ENCODE data around the gene MEPCE. TPM values are rescaled to one million over a fixed set of nuclear protein-coding genes. Genes with fewer than 3 reads are reported as not detected.
A peak's percentile ranks its signal among the peaks of the same experiment; 100 is the strongest.
"Not testable (repeated sequence)": the region's sequence is repeated elsewhere in the genome, so short reads cannot be mapped to it uniquely, and the experiment has no call there.

Gene MEPCE
- total and polyA plus RNA-seq, 2 experiments from 2014 or later: 15.8 to 23.1 TPM

- H3K9me2 ChIP-seq (replicated peaks; ENCODE audit: insufficient read depth): no peaks in the 10 kb centered on the region
- peaks cover 15% of the 10 kb centered on the region for H3K4me1 ChIP-seq (ENCODE audit: insufficient read depth)
- no peaks in the 10 kb centered on the region for H3K36me3 ChIP-seq (replicated peaks; ENCODE audit: insufficient read depth, low read depth)
- TF ChIP-seq EZH2phosphoT487 (IDR thresholded peaks at IDR 0.05; ENCODE audit: low read depth, severe bottlenecking, unreplicated experiment) (no peak), CTCF (IDR thresholded peaks at IDR 0.05; ENCODE audit: poor library complexity) (no peak), EZH2 (IDR thresholded peaks at IDR 0.05; ENCODE audit: borderline replicate concordance) (no peak)
- WGBS (ENCODE audit: low lambda C conversion rate, missing lambda C conversion rate): 97% methylated on average over 28 of the region's 28 CpGs
- no peak overlapping the region for H3K4me3 ChIP-seq
- H3K9me3 ChIP-seq (ENCODE audit: low read depth): no peaks in the 10 kb centered on the region
- H3K27ac ChIP-seq: peak overlapping the region; percentile 74
- H2AFZ ChIP-seq: peak overlapping the region; percentile 4
- peaks cover 29% of the 10 kb centered on the region for H3K79me2 ChIP-seq
- no peaks in the 10 kb centered on the region for H4K20me1 ChIP-seq (ENCODE audit: insufficient read depth, poor library complexity, severe bottlenecking)
- no peak for DNase-seq (ENCODE audit: low spot score)
- H3K4me2 ChIP-seq: peak overlapping the region; percentile 75
- no peaks in the 10 kb centered on the region for H3K27me3 ChIP-seq
Observed at GRCh38 chr7:100437150-100438100, 7.8 kb downstream of the MEPCE start.

- Histone ChIP-seq H2AFZ (no peak overlapping the region), H3K27ac (no peak overlapping the region), H3K4me2 (no peak overlapping the region), H3K4me1 (ENCODE audit: insufficient read depth) (peaks cover 13% of the 10 kb centered on the region), H4K20me1 (ENCODE audit: insufficient read depth, poor library complexity, severe bottlenecking) (no peaks in the 10 kb centered on the region), H3K79me2 (peaks cover 23% of the 10 kb centered on the region), H3K4me3 (no peak overlapping the region), H3K9me3 (ENCODE audit: low read depth) (no peaks in the 10 kb centered on the region), H3K36me3 (replicated peaks; ENCODE audit: insufficient read depth, low read depth) (no peaks in the 10 kb centered on the region), H3K27me3 (no peaks in the 10 kb centered on the region), H3K9me2 (replicated peaks; ENCODE audit: insufficient read depth) (no peaks in the 10 kb centered on the region)
- WGBS (ENCODE audit: low lambda C conversion rate, missing lambda C conversion rate): 74% methylated on average over 2 of the region's 2 CpGs
- DNase-seq (ENCODE audit: low spot score): no peak
- no peak for TF ChIP-seq EZH2 (IDR thresholded peaks at IDR 0.05; ENCODE audit: borderline replicate concordance)
- no peak for TF ChIP-seq EZH2phosphoT487 (IDR thresholded peaks at IDR 0.05; ENCODE audit: low read depth, severe bottlenecking, unreplicated experiment)
- no peak for TF ChIP-seq CTCF (IDR thresholded peaks at IDR 0.05; ENCODE audit: poor library complexity)
Observed at GRCh38 chr7:100438172-100438571, 8.5 kb downstream of the MEPCE start.

- H3K4me3 ChIP-seq; H3K36me3 ChIP-seq (replicated peaks; ENCODE audit: insufficient read depth, low read depth); H3K4me2 ChIP-seq; DNase-seq (ENCODE audit: low spot score); H4K20me1 ChIP-seq (ENCODE audit: insufficient read depth, poor library complexity, severe bottlenecking); H2AFZ ChIP-seq; H3K27me3 ChIP-seq; H3K27ac ChIP-seq; H3K9me2 ChIP-seq (replicated peaks; ENCODE audit: insufficient read depth); H3K9me3 ChIP-seq (ENCODE audit: low read depth): not testable (repeated sequence)
- Histone ChIP-seq H3K79me2 (peaks cover 20% of the 10 kb centered on the region), H3K4me1 (ENCODE audit: insufficient read depth) (peaks cover 13% of the 10 kb centered on the region)
- WGBS (ENCODE audit: low lambda C conversion rate, missing lambda C conversion rate): 96% methylated on average over 8 of the region's 8 CpGs
Observed at GRCh38 chr7:100438731-100439130, 9.1 kb downstream of the MEPCE start.

GRCh38 chr7:100439244-100439643, 9.6 kb downstream of the MEPCE start:
- Histone ChIP-seq H3K4me1 (ENCODE audit: insufficient read depth) (peaks cover 15% of the 10 kb centered on the region), H3K79me2 (peaks cover 15% of the 10 kb centered on the region)
- WGBS (ENCODE audit: low lambda C conversion rate, missing lambda C conversion rate): 92% methylated on average over 7 of the region's 7 CpGs
- not testable (repeated sequence) for H3K27ac ChIP-seq; H3K4me3 ChIP-seq; H3K9me2 ChIP-seq (replicated peaks; ENCODE audit: insufficient read depth); H4K20me1 ChIP-seq (ENCODE audit: insufficient read depth, poor library complexity, severe bottlenecking); DNase-seq (ENCODE audit: low spot score); H3K27me3 ChIP-seq; H3K4me2 ChIP-seq; H3K36me3 ChIP-seq (replicated peaks; ENCODE audit: insufficient read depth, low read depth); H2AFZ ChIP-seq; H3K9me3 ChIP-seq (ENCODE audit: low read depth)

Measured in hepatocyte (in vitro differentiated cells).